ENCODE data around the gene NHS. TPM values are rescaled to one million over a fixed set of nuclear protein-coding genes. Genes with fewer than 3 reads are reported as not detected.

The NHS gene
- total RNA-seq, 1 donor from 2014 or later = 2.5 TPM

DNA sequence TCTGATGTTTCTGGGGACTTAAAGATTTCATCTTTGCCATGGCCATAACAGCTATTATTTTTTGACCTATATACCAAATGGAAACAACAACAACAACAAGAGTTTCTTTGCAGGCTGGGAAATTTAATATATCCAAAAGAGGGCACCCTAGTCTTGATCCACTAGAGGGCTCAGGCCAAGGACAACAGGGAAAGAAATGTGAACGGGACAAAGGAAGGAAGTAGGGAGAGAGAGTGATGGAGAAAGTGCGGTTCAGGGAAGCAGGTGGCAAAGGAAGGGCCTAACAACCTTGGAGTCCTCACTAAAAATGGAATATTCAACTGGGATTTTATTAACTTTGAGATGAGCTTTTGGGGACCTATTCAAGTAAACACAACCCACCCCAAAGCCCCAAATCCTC lies 294.5 kb downstream of the NHS start:
- no peak overlapping the region for H3K4me3 ChIP-seq
- H3K36me3 ChIP-seq = no peaks in the 10 kb centered on the region
- DNase-seq (no peak), ATAC-seq (no peak)
- no peak overlapping the region for H3K27ac ChIP-seq
- no peaks in the 10 kb centered on the region for H3K4me1 ChIP-seq
- no peak for TF ChIP-seq CTCF (IDR thresholded peaks at IDR 0.05)
- intact Hi-C loops (cut with DNase I) = no loop called here
- H3K27me3 ChIP-seq = no peaks in the 10 kb centered on the region
- H3K9me3 ChIP-seq = no peaks in the 10 kb centered on the region

GRCh38 chrX:17669891-17670290 lies 294.9 kb downstream of the NHS start:
- Histone ChIP-seq H3K27me3 (no peaks in the 10 kb centered on the region), H3K27ac (no peak overlapping the region), H3K4me3 (no peak overlapping the region), H3K4me1 (no peaks in the 10 kb centered on the region), H3K36me3 (no peaks in the 10 kb centered on the region), H3K9me3 (no peaks in the 10 kb centered on the region)
- intact Hi-C loops (cut with DNase I) = no loop called here
- ATAC-seq (no peak), DNase-seq (no peak)
- TF ChIP-seq CTCF (IDR thresholded peaks at IDR 0.05) = no peak

- no peak for TF ChIP-seq CTCF (IDR thresholded peaks at IDR 0.05)
- Histone ChIP-seq H3K36me3 (no peaks in the 10 kb centered on the region), H3K27ac (no peak overlapping the region), H3K9me3 (no peaks in the 10 kb centered on the region), H3K4me3 (no peak overlapping the region), H3K4me1 (no peaks in the 10 kb centered on the region), H3K27me3 (no peaks in the 10 kb centered on the region)
- no peak for ATAC-seq
- intact Hi-C loops (cut with DNase I) = no loop called here
- no peak for DNase-seq
These were observed 295.9 kb downstream of the NHS start for GRCh38 chrX:17670874-17671273.

DNA sequence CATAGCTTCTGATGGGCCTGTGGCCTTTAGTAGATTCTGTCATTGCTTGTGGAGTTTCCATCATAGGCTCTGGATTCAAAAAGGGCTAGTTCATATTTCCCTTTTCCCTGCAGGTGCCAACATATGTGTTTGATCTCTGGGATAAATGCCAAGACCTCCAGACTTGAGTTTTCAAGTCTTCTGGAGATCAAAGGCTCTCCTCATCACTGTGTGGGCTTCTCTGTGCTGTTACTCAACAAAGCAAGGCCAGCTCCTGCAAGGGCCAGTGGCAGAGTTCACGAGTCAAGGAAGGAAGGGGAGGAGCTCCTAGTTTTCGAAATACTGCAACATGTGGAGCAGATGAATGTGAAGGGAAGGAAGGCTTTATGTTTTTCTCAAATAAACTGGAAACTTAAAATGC lies 299.6 kb downstream of the NHS start:
- intact Hi-C loops (cut with DNase I) = no loop called here
- DNase-seq = no peak
- peak; percentile 65 for ATAC-seq

GRCh38 chrX:17679261-17679660 lies 304.3 kb downstream of the NHS start:
- H3K27me3 ChIP-seq = no peaks in the 10 kb centered on the region
- H3K4me3 ChIP-seq = no peak overlapping the region
- H3K27ac ChIP-seq = no peak overlapping the region
- H3K4me1 ChIP-seq = no peaks in the 10 kb centered on the region
- DNase-seq (no peak), ATAC-seq (no peak)
- H3K36me3 ChIP-seq = no peaks in the 10 kb centered on the region
- intact Hi-C loops (cut with DNase I) = no loop called here
- TF ChIP-seq CTCF (IDR thresholded peaks at IDR 0.05) = no peak
- no peaks in the 10 kb centered on the region for H3K9me3 ChIP-seq

More for the DNA sequence above, 299.6 kb downstream of the NHS start:
- no peaks in the 10 kb centered on the region for H3K4me1 ChIP-seq
- H3K27ac ChIP-seq = no peak overlapping the region
- no peaks in the 10 kb centered on the region for H3K27me3 ChIP-seq
- no peak for TF ChIP-seq CTCF (IDR thresholded peaks at IDR 0.05)
- no peaks in the 10 kb centered on the region for H3K9me3 ChIP-seq
- H3K4me3 ChIP-seq = no peak overlapping the region
- no peaks in the 10 kb centered on the region for H3K36me3 ChIP-seq

DNA sequence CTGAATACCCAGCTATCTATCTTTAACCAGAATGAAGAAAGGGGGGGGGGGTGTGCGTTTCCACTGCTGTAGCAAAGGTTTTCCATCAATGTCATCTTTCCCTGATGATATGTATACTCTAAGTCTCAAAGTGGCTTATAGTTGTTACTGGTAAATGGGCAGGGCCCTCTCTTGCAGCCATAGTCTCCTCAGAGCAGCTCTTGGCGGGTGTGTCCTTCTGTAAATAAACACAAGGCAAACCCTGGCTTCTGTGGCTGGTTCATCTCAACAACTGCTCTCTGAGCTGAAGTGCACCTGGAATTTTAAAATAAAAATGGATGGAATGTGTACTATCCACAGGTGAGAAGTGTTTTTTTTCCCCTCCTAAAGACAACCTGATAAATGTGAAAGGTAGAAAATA lies 304.8 kb downstream of the NHS start:
- H3K27ac ChIP-seq = no peak overlapping the region
- DNase-seq (no peak), ATAC-seq (peak; percentile 30)
- H3K36me3 ChIP-seq = no peaks in the 10 kb centered on the region
- TF ChIP-seq CTCF (IDR thresholded peaks at IDR 0.05) = no peak
- no peaks in the 10 kb centered on the region for H3K4me1 ChIP-seq
- no peaks in the 10 kb centered on the region for H3K27me3 ChIP-seq
- intact Hi-C loops (cut with DNase I) = no loop called here
- no peaks in the 10 kb centered on the region for H3K9me3 ChIP-seq
- no peak overlapping the region for H3K4me3 ChIP-seq

Data from upper lobe of right lung (tissue), 1 donor.